Measurements from ENCODE around the gene LENG1.
"Not testable (repeated sequence)": the region's sequence is repeated elsewhere in the genome, so short reads cannot be mapped to it uniquely, and the experiment has no call there.

Gene LENG1

DNA sequence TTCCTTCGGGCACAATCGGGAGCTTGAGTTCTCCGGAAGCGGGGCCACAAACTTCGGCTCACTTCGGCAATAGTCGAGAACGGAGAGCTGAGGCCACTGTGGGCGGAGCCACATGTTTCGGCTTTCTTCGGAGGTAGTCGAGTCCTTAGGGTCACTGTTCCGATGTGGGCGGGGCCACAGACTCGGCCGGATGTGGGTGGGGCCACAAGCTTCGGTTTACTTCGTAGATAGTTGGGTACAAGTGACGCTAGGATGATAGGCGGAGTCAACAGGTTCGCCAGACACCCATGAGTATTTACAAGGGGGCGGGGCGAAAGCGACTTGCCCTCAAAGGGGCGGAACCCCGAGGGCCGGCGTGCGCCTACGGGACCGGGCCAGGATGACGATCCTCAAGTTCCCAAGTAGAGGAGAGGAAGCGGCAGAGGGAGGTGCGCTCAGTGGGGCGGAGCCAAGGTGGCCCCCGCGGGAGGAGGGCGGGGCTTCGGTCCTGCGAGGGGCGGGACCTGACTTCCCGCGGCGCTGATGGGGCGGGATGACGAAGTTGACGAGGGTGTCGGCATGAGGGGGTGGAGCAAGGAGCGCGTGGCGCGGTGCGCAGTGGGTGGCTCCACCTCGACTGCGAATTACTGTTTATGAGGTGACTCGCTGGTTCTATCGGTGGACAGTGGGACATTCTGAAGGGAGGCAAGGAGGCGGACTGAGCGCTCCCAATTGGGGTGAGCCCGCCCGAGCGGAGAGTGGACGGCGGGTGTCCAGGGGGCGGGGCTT is 30.4 kb upstream of the LENG1 start:
- peak; percentile 100 for DNase-seq (ENCODE audit: low read depth in 2 of 2)

GRCh38 chr19:54189145-54189734 is 29.7 kb upstream of the LENG1 start, which contains the start of gene MBOAT7:
TSS of gene MBOAT7 (minus strand) at chr19:54189580. CDS start at chr19:54188508, 1,072 bp downstream.
- DNase-seq (ENCODE audit: low read depth in 2 of 2): no peak

DNA sequence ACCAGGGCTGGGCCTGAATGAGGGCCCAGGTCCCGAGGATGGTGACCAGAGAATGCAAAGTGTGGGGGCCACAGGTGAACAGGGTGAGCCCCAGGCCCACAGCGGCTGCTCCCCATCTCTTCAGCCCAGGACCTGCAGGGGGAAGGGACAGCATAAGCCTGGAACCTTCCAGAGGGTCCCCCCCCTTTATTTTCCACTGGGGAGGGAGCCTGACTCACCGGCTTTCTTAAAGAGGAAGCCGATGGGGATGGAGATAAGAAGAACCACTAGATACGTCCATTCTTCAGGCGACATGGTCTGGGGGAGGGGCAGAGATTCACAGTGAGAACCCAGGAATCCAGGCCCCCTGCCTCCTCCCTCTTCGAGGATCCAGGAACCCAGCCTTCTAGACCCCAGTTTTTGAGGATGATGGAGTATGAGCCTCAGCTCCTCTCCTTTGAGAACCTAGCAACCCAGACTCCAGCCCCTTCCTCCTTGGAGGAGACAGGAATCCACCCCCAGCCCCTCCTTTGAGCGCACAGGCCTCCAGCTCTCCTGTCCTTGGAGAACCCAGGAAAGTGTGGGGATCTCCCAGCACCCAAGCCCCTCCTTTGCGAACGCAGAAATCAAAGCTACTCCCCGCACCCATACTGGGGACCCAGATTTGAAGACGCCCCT is 28.8 kb upstream of the LENG1 start:
- DNase-seq (ENCODE audit: low read depth in 2 of 2): peak in 1 of 2 donors; percentile 61

DNA sequence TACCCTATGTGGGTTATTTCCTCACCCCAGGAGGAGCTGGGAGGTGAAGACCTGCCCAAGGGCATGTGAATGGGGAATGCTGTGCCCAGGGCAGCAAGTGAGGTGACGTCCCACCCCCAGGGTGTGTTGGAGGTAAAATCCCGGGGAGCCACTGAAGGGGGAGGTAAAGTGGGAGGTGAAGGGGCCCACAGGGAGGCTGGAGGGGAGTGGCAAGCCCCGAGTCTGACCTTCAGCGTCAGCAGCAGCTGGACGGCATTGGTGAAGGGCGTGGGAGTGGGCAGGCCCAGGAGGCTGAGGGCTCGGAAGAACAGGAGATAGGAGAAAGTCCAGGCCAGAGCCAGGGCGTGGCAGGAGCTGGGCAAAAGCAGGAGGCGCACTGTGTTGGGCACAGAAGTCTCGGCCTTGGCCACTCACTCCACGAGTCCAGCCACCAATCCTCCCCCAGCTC is 27.4 kb upstream of the LENG1 start:
- no peak for DNase-seq (ENCODE audit: low read depth in 2 of 2)

- DNase-seq (ENCODE audit: low read depth in 2 of 2): no peak
These were observed 26.8 kb upstream of the LENG1 start for GRCh38 chr19:54186351-54186750.

DNA sequence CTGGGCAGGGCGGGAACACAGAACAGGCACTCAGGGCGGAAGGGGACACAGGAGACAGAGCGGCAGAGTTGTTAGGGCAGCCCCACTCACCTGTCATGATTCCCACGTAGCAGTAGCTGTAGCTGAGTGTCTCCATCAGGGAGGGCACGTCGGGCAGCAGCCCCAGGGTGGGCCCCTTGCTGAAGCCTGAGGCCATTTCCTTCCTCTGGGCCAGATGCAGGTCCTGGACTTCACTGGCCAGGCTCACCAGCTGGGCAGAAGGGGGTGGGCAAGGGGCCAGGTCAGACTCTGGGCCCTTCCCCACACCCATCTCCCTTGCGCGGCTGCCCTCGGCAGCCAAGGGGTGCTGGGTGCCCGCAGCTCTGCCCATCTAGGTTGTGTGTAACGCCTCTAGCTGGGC is 23.9 kb upstream of the LENG1 start:
- DNase-seq (ENCODE audit: low read depth in 2 of 2): no peak

DNA sequence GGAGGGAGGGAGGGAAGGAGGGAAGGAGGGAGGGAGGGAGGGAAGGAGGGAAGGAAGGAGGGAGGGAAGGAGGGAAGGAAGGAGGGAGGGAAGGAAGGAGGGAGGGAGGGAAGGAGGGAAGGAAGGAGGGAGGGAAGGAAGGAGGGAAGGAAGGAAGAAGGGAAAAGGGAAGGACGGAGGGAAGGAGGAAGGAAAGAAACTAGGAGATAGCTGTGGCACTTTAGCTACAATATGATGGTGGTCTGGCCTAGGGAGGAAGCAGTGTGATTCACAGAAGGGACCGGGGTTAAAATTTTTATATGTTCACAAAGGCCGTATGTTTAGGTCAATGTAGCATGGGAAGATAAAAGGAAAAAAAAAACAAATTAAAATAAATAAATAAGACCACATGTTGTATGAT is 22.4 kb upstream of the LENG1 start:
- not testable (repeated sequence) for DNase-seq (ENCODE audit: low read depth in 2 of 2)

GRCh38 chr19:54180691-54181091 is 21.2 kb upstream of the LENG1 start:
- DNase-seq (ENCODE audit: low read depth in 2 of 2): no peak

DNA sequence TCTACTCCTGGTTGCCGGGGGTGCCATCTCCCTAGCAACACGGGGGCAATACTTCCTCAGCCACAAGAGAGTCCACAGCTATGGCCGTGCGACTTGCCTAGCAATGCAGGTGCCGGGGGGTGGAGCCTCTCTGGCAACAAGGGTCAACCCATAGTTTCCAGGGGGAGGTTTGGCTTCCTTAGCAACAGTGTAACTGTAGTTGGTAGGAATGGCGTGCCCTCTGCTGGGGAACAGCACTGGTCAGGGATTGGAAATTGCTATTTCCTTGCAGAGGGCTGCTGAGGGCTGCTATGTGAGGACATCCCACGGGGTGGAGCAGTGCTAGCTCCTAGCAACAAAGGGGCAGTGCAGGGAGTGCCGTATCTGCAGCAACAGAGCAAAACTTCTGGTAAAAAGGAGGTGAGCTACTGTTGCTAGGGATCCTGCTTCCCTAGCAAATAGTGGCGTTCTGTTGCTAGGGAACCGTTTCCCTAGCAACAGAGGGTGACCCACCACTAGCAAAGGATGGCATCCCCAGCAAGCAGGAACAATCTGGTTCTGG is 20.5 kb upstream of the LENG1 start:
- no peak for DNase-seq (ENCODE audit: low read depth in 2 of 2)

DNA sequence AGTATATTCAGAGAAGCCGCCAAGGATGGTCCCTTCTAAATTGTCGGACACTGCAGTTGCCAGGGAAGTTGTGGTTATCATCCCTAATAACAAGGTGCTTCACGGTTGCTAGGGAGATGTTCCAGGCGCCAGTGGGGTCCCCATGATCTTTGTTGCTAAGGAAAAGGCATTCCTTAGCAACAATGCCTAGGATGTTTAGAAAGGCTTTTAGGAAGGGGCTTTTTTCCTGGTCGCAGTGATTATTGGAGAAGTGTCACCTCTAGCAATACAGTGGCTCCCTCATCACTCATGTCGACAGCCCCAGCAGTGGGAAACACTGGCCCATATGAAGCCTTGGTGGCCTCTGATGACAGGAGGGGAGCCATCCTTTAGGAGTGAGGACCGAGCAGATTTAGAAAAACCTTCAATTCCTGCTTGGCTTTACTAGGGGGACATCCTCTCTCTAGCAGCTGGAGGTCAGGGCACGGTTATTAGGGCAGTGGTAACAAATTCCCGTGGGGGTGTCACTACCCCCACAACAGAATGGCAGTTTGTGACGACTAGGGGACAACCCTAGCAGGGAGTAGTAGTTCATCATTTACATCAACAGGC is 19.8 kb upstream of the LENG1 start:
- DNase-seq (ENCODE audit: low read depth in 2 of 2): no peak

DNA sequence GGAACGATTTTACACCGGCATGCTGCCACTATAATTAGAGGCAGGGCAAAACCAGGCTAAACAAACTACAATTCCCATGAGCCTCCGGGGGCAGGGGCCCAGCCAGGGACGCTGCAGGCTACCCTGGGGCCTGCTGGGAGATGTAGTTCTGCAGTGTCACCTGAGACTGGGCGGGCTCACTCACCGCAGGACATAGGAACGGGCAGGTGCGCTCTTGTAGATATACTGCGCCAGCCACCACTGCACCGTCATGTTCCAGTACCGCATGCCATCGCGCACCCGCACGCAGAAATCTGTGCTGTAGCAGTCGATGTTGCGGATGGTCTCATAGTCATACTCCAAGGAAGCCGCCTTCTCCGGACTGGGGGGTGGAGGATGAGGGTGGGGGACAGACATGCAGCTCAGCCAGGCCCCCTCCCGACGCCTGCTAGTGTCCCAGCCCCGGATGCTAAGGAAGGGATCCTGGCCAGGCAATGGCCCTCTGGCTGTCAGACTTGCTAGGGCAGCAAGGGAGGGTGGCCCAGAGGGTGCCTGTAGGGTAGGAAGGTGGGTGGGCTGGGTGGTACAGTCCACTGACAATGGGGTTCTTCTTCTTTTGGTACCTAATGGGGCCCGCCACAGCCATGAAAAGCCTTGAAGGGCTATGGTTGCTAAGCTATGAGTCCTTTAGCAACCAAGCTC is 19.2 kb upstream of the LENG1 start:
- peak in 1 of 2 donors; percentile 31 for DNase-seq (ENCODE audit: low read depth in 2 of 2)

DNA sequence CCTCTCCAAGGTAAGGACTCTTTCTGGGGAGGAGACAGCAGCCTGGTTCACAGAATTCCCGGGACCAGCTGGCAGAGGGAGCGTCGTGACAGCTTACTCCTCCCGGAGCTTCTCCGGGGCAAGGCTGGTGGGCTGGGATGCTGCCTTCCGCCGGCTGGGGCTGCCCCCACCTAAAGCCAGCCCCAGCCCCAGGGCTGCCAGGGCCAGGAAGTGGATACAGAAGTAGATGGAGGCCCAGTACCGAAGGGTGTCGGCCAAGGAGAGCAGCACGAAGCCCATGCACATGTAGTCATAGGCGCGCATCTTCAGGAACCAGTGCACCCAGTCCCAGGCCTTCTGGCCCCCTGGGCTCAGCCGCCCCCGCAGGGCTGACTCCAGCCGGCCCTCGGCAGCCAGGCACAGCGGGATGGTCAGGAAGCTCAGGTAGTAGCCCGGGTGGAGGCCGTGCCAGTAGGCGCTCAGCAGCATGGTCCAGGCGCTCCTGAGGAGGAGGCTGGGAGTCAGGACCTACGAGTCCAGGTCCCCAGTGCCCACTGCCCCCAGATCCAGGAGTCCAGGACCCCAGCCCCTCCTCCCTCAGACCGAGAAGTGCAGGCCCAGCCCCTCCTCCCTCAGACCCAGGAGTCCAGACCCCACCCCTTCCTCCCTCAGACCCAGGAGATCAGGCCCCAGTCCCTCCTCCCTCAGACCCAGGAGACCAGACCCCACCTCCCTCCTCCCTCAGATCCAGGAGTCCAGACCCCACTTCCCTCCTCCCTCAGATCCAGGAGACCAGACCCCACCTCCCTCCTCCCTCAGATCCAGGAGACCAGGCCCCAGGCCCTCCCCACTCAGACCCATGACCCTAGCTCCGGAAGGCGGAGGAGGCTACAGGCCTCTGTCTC is 14.7 kb upstream of the LENG1 start:
- no peak for DNase-seq (ENCODE audit: low read depth in 2 of 2)

GRCh38 chr19:54173359-54173699 is 13.8 kb upstream of the LENG1 start:
- no peak for DNase-seq (ENCODE audit: low read depth in 2 of 2)

DNA sequence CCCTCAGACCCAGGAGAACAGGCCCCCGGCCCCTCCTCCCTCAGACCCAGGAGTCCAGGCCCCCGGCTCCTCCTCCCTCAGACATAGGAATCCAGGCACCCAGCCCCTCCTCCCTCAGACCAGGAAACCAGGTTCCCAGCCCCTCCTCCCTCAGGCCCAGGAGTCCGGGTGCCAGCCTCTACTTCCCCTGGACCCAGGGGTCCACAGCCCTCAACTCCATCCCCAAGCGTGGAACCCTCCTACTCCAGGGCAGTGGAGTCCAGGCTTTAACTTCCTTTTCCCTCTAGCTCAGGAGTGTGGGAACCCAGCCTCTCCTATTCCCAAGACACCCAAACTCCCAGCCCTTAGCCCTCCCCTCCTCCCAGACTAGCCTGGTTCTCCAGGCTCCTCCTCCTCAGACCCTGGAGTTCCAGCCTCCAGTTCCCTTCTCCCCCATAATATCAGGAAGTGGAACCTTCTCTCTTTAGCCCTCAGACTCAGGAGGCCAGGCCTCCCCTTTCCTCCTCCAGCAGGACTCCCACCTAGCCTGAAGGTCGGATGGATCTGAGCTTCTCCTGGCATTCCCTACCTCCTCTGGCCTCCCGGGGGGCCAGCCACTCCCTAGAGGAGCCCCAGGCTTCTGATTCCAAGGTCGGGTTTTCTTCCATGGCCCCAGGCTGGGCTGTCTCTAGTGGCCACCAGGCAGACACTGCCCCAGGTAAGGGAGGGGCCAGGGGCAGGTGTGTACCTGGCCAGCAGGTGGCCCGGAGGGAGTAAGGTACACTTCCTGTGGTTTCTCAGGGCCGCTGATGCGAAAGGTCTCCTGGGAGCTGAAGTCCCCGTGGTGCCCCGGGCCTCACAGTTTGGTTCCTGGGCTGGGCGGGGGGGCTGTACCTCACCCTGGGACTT is 13.2 kb upstream of the LENG1 start, which contains the start of gene TMC4:
Gene TMC4 (minus strand): TSS at position 690 of the 888 bp plus-strand sequence. CDS start 43 bp downstream, at position 647.
- no peak for DNase-seq (ENCODE audit: low read depth in 2 of 2)

- not testable (repeated sequence) for DNase-seq (ENCODE audit: low read depth in 2 of 2)
These were observed 12.4 kb upstream of the LENG1 start for GRCh38 chr19:54171736-54172431.

GRCh38 chr19:54169149-54169740 is 9.7 kb upstream of the LENG1 start:
- no peak for DNase-seq (ENCODE audit: low read depth in 2 of 2)

GRCh38 chr19:54168174-54168917 is 8.8 kb upstream of the LENG1 start:
- DNase-seq (ENCODE audit: low read depth in 2 of 2): peak; percentile 91 to 97

DNA sequence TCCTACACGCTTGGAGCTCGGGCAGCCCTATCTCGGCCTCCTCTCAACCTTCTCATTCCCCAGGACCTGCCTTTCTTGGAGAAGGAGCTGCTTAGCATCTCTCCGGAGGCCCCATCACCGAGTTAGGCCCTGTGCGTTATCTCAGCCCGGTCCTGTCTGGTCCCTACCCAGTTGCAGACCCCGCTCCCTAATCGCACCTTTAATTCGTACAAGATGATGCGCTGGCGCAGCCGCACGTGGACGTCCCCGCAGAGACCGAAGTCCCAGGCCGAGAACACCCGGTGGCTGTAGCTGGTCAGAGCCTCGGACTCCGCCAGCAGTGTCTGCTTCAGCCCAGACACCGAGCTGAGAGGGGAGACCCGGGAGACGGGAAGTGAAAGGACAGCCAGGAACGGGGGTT is 5.7 kb upstream of the LENG1 start:
- no peak for DNase-seq (ENCODE audit: low read depth in 2 of 2)
